Measurements from ENCODE around the gene FAM50B. TPM values are rescaled to one million over a fixed set of nuclear protein-coding genes. Genes with fewer than 3 reads are reported as not detected.

FAM50B gene
- total RNA-seq, 1 donor from 2014 or later, result 10.6 TPM

- DNase-seq (no peak), ATAC-seq (peak; percentile 75 to 81)
- intact Hi-C loops (cut with DNase I), result no loop called here
- no peak overlapping the region for H3K4me3 ChIP-seq
- H3K27ac ChIP-seq, result peak overlapping the region; percentile 64
- TF ChIP-seq, protein P1, sequence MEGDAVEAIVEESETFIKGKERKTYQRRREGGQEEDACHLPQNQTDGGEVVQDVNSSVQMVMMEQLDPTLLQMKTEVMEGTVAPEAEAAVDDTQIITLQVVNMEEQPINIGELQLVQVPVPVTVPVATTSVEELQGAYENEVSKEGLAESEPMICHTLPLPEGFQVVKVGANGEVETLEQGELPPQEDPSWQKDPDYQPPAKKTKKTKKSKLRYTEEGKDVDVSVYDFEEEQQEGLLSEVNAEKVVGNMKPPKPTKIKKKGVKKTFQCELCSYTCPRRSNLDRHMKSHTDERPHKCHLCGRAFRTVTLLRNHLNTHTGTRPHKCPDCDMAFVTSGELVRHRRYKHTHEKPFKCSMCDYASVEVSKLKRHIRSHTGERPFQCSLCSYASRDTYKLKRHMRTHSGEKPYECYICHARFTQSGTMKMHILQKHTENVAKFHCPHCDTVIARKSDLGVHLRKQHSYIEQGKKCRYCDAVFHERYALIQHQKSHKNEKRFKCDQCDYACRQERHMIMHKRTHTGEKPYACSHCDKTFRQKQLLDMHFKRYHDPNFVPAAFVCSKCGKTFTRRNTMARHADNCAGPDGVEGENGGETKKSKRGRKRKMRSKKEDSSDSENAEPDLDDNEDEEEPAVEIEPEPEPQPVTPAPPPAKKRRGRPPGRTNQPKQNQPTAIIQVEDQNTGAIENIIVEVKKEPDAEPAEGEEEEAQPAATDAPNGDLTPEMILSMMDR (IDR thresholded peaks at IDR 0.05), result no peak
- no peaks in the 10 kb centered on the region for H3K9me3 ChIP-seq
- H3K27me3 ChIP-seq (ENCODE audit: low read depth), result no peaks in the 10 kb centered on the region
- peaks cover 13% of the 10 kb centered on the region for H3K4me1 ChIP-seq
- H3K36me3 ChIP-seq, result no peaks in the 10 kb centered on the region
These were observed 40.2 kb upstream of the FAM50B start for GRCh38 chr6:3808759-3809514.

GRCh38 chr6:3809515-3809891, 39.7 kb upstream of the FAM50B start:
- Histone ChIP-seq H3K36me3 (no peaks in the 10 kb centered on the region), H3K9me3 (no peaks in the 10 kb centered on the region), H3K4me3 (no peak overlapping the region), H3K27me3 (ENCODE audit: low read depth) (no peaks in the 10 kb centered on the region), H3K27ac (peak overlapping the region; percentile 64), H3K4me1 (peaks cover 13% of the 10 kb centered on the region)
- intact Hi-C loops (cut with DNase I), result no loop called here
- DNase-seq (no peak), ATAC-seq (no peak)
- TF ChIP-seq, protein P1 (IDR thresholded peaks at IDR 0.05), result no peak

DNA sequence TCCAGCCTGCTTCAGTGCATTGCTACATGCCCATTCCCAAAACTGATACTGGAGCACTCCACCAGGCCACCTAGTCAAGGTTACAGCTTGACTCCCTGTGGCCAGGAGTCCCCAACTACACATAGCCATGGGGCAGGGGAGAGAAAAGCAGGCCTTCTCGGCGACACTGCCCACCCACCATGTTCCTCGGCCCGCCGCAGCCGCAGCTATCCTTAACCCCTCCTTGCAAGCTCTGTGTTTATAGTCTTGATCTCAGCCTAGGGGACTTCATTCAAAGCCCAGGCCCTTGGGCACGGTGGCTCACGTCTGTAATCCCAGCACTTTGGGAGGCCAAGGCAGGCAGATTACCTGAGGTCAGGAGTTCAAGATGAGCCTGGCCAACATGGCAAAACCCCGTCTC, 39.2 kb upstream of the FAM50B start:
- Histone ChIP-seq H3K36me3 (no peaks in the 10 kb centered on the region), H3K4me1 (peaks cover 13% of the 10 kb centered on the region), H3K4me3 (no peak overlapping the region), H3K27ac (no peak overlapping the region), H3K27me3 (ENCODE audit: low read depth) (no peaks in the 10 kb centered on the region), H3K9me3 (no peaks in the 10 kb centered on the region)
- ATAC-seq (no peak), DNase-seq (no peak)
- TF ChIP-seq, protein P1 (IDR thresholded peaks at IDR 0.05), result no peak
- intact Hi-C loops (cut with DNase I), result no loop called here

DNA sequence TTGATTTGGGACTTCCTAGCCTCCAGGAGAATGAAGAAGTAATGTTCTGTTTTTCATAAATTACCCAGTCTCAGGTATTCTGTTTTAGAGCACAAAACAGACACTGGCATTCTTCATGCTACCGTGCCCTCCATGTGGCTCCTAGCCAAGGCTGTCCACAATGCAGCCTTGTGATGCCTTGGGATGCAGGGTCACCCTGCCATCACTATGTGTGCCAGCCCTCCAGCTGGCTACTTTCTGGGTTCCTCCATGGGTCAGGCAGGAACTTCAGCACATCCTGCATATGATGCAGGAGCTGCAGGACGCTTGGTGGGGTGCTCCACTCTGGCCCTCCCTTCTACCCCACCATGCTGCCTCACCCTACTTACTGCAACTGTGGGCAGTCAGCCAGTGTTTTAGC, 38.0 kb upstream of the FAM50B start:
- no peak for DNase-seq
- TF ChIP-seq, protein P1 (IDR thresholded peaks at IDR 0.05), result no peak
- H3K9me3 ChIP-seq, result no peaks in the 10 kb centered on the region
- H3K36me3 ChIP-seq, result no peaks in the 10 kb centered on the region
- intact Hi-C loops (cut with DNase I), result no loop called here
- H3K27me3 ChIP-seq (ENCODE audit: low read depth), result no peaks in the 10 kb centered on the region
- no peak overlapping the region for H3K27ac ChIP-seq
- ATAC-seq, result no peak
- no peak overlapping the region for H3K4me3 ChIP-seq
- H3K4me1 ChIP-seq, result peaks cover 13% of the 10 kb centered on the region

DNA sequence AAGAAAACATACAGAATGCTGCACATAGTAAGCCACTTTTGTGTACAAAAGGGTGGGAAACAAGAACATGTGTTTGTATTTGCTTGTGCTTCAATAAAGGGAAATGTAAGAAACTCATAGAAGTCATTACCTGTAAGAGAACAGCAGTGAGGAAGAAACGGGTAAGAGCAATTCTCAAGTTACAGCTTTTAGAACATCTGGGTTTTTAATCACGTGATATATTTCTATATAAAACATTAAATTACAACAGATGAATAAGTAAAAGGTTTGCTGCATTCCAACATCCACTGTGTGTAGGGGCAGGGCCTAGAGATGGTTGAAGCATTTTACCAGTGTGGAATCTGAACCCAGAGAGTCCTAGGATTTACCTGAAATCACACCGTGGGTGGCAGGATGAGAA, 36.6 kb upstream of the FAM50B start:
- ATAC-seq (no peak), DNase-seq (no peak)
- intact Hi-C loops (cut with DNase I), result no loop called here
- H3K36me3 ChIP-seq, result no peaks in the 10 kb centered on the region
- H3K27me3 ChIP-seq (ENCODE audit: low read depth), result no peaks in the 10 kb centered on the region
- no peak overlapping the region for H3K27ac ChIP-seq
- TF ChIP-seq, protein P1 (IDR thresholded peaks at IDR 0.05), result no peak
- peaks cover 13% of the 10 kb centered on the region for H3K4me1 ChIP-seq
- H3K4me3 ChIP-seq, result no peak overlapping the region
- no peaks in the 10 kb centered on the region for H3K9me3 ChIP-seq

Data from lower lobe of right lung (tissue), 2 donors.